ENCODE data around the gene PRKAG2. TPM values are rescaled to one million over a fixed set of nuclear protein-coding genes. Genes with fewer than 3 reads are reported as not detected.

PRKAG2 gene
- total RNA-seq, 1 donor from 2014 or later, result 35.4 TPM

GRCh38 chr7:151512353-151512752 lies 364.6 kb downstream of the PRKAG2 start:
- TF ChIP-seq CTCF (IDR thresholded peaks at IDR 0.05), result no peak
- no peaks in the 10 kb centered on the region for H3K27me3 ChIP-seq (ENCODE audit: low read depth)
- H3K4me3 ChIP-seq, result no peak overlapping the region
- no peak overlapping the region for H3K27ac ChIP-seq
- no peaks in the 10 kb centered on the region for H3K9me3 ChIP-seq
- peaks cover 87% of the 10 kb centered on the region for H3K4me1 ChIP-seq
- no peaks in the 10 kb centered on the region for H3K36me3 ChIP-seq
- intact Hi-C loops (cut with DNase I), result no loop called here
- DNase-seq (no peak), ATAC-seq (peak in 1 of 2 donors; percentile 26)

- Histone ChIP-seq H3K4me1 (peaks cover 86% of the 10 kb centered on the region), H3K27me3 (ENCODE audit: low read depth) (no peaks in the 10 kb centered on the region), H3K27ac (no peak overlapping the region), H3K9me3 (no peaks in the 10 kb centered on the region), H3K4me3 (no peak overlapping the region), H3K36me3 (no peaks in the 10 kb centered on the region)
- intact Hi-C loops (cut with DNase I), result no loop called here
- ATAC-seq (peak; percentile 41), DNase-seq (no peak)
- no peak for TF ChIP-seq CTCF (IDR thresholded peaks at IDR 0.05)
These were observed 365.0 kb downstream of the PRKAG2 start for GRCh38 chr7:151511946-151512345.

- Histone ChIP-seq H3K9me3 (no peaks in the 10 kb centered on the region), H3K36me3 (no peaks in the 10 kb centered on the region), H3K4me3 (no peak overlapping the region), H3K27me3 (ENCODE audit: low read depth) (no peaks in the 10 kb centered on the region), H3K27ac (no peak overlapping the region), H3K4me1 (peaks cover 85% of the 10 kb centered on the region)
- DNase-seq, result no peak
- intact Hi-C loops (cut with DNase I), result no loop called here
- ATAC-seq, result no peak
- TF ChIP-seq CTCF (IDR thresholded peaks at IDR 0.05), result no peak
These were observed 365.6 kb downstream of the PRKAG2 start for GRCh38 chr7:151511270-151511669.

GRCh38 chr7:151509670-151510333 lies 367.1 kb downstream of the PRKAG2 start:
- DNase-seq, result no peak
- TF ChIP-seq CTCF (IDR thresholded peaks at IDR 0.05), result no peak
- H3K4me3 ChIP-seq, result no peak overlapping the region
- no peaks in the 10 kb centered on the region for H3K36me3 ChIP-seq
- H3K9me3 ChIP-seq, result no peaks in the 10 kb centered on the region
- ATAC-seq, result no peak
- peaks cover 77% of the 10 kb centered on the region for H3K4me1 ChIP-seq
- H3K27ac ChIP-seq, result no peak overlapping the region
- no peaks in the 10 kb centered on the region for H3K27me3 ChIP-seq (ENCODE audit: low read depth)
- intact Hi-C loops (cut with DNase I), result no loop called here

- peaks cover 78% of the 10 kb centered on the region for H3K4me1 ChIP-seq
- no peaks in the 10 kb centered on the region for H3K27me3 ChIP-seq (ENCODE audit: low read depth)
- ATAC-seq (no peak), DNase-seq (no peak)
- no peak overlapping the region for H3K27ac ChIP-seq
- no peak overlapping the region for H3K4me3 ChIP-seq
- intact Hi-C loops (cut with DNase I), result no loop called here
- no peaks in the 10 kb centered on the region for H3K36me3 ChIP-seq
- no peaks in the 10 kb centered on the region for H3K9me3 ChIP-seq
- TF ChIP-seq CTCF (IDR thresholded peaks at IDR 0.05), result no peak
These were observed 367.9 kb downstream of the PRKAG2 start for GRCh38 chr7:151508991-151509390.

All from lower lobe of right lung (tissue), 2 donors.